HG03378 (cell line): ENCODE results near the gene NR1H2.
"Not testable (repeated sequence)": the region's sequence is repeated elsewhere in the genome, so short reads cannot be mapped to it uniquely, and the experiment has no call there.

Experiments
- ATAC-seq: cut with Tn5 transposase; IDR thresholded peaks from one replicate; pipeline ENCODE4 v1.9.1; 2021; ENCODE audit warnings: mild to moderate bottlenecking, moderate library complexity; ENCODE audit not compliant: unreplicated experiment

NR1H2 gene

DNA sequence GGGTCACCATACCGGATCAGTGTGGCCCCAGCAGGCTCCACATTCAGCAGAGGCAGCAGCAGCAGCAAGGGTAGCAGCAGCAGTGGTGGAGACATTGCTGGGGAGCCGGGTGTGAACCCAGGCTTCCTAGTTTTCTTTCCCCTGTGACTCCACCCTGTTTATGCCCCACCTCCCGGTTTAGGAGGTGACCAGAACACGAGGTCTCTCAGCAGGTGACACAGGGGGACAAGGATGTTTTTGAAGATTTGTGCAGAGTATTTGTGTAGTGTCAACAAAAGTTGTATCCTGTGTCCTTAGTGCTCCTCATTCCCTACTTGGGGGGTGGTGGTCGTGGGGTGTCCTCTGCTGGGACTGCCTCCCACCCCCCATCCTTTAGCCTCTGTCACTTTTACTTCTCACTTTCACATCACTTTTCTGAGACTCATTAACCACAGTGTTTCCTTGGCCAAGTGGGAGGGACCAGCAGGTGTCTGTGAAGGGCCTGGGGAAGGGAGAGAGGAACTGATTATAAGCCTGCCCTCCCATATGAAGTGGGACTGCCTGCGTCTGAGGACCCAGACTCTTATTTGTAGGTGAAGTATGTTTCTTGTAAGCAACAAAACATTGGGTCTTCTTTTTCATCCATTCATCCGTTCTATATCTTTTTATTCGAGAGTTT is 31.5 kb upstream of the NR1H2 start:
- peak; percentile 40 for ATAC-seq

DNA sequence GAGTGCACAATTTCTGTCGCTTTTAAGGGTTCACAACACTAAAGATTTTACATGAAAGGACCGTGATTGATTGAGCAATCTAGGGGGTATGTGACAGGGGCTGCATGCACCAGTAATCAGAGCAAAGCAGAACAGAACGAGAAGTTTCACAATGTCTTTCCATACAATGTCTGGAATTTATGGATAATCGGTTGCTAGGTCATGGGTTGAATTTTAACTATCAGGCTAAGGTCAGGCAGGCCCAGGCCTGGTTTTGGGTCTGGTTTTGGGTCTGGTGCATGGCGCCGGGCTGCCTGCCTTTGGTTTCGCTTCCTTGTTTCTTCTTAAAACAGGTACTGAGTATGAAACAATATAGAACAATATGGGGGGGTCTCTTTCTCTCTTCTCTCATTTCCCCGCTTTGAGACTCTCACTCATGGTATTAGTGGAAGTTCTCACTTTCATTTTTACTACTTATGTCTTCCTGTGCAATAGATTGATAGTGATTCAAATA is 29.1 kb upstream of the NR1H2 start:
- not testable (repeated sequence) for ATAC-seq

DNA sequence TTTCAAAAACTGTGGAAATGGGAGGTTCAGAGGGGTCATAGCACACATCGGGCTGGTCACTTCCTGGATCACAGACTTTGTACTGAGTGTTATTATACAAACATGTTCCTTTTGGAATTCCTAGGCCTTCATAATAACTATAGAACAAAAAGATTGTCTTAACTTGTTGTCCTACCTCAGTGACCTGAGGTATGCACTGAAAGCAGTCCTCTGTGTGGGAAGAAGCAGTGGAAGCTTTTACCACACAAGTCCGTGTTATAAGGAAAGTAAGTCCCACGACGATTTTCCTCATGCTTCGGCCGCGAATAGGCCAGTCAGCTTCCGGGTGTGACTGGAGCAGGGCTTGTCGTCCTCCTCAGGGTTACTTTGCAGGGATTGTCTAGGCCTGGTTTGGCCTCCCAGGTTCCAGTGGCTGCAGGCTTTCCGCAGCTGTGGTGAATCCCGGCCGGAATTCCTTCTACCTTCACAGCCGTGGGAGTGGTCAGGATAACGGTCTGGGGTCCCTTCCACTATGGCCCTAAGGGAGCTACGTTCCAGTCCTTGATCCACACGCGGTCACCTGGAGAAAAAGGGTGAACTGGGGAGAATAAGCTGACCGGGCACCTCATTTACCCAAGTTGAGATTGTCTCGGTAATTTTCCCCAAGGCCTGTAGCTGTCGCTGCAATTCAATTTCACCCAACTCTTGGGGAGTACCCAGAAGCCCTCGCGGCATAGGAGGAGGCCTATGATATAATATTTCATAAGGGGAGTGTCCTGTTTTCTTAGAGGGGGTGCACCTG is 26.8 kb upstream of the NR1H2 start:
- ATAC-seq: no peak

DNA sequence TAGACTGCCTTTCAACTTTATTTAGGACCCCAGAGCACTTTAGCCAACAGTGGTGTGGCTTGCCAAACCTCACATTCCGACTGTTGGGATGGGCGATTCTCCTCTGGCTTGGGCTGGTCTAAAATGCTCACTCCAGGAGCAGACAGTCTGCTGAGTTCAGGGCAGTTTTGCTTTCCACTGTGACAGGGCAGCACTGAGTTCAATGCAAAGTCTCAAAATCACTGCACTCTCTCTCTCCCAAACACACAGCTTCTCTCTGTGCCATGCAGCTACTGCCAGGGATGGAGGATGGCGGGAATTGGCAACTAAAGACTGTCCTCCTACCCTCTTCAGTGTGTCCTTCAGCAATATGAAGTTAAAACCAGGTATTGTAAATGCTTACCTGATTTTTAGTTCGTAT is 24.0 kb upstream of the NR1H2 start:
- ATAC-seq: no peak

DNA sequence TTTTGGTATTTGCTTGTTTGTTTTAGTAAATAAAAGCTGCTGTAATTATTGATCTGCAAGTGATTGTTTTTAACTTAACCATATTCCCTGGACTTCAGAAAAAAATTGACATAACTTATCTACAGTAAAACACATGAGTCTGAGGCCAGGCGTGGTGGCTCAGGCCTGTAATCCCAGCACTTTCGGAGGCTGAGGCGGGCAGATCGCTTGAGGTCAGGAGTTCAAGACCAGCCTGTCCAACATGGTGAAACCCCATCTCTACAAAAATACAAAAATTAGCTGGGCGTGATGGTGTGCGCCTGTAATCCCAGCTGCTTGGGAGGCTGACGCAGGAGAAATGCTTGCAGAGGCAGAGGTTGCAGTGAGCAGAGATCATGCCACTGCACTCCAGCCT is 22.8 kb upstream of the NR1H2 start:
- not testable (repeated sequence) for ATAC-seq

DNA sequence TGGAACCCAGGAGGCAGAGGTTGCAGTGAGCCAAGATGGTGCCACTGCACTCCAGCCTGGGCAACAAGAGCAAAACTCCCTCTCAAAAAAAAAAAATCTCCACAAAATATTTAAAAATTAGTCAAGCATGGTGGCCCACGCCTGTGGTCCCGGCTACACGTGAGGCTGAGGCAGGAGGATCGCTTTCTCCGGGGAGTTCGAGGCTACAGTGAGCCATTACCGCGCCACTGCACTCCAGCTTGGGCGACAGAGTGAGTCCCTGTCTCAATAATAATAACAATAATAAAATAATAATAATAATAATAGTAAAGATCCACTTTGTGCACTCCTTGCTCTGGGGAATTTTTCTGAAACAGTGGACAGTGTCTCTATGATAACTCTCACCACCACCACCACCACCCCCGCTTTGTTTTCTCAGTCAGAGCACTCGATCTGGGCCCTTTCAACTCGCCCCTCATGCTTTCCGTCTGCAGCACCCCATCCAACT is 19.5 kb upstream of the NR1H2 start:
- no peak for ATAC-seq

DNA sequence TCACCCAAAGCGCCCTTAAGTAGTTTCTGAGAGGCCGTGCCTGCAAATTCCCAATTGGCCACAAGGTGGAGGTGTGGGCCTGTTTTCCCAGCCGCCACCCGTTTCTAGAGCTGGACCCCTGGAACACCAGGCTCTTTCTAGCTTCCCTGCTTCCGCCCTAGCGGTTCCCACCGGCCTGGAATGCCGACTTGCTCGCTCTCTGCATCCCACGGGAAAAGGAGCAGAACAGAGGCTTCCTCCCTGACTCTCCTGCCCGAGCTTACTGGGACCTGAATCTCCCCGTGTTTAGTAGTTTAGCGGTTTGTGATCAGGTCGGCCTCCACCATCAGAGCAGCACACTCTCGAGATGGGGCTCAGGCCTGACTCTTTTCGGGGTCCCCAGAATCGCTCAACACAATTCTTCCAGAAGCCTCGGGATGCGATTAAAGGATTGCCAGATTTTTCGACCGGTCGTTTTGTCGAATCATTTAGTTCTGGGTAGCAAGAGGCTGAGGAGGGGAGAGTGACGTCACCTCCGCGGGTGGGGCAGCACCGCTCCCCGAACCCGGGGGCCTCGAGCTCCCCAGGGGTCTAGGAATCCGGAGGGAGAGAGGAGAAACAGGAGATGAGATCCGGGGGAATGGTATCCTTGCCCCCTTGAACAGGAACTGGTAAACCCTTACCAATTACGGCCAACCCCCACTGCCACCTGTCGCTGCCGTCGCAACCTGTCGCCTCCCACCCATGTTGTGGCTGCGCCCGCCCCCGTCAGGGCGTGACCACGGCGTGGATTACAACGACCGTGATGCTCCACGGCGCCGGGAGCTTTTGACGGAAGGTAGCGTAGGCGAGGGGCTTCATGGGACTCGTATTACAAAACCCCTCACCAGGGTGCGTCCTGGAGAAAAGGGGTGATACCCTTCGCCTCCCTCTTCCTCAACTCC is 18.8 kb upstream of the NR1H2 start:
- ATAC-seq: no peak

DNA sequence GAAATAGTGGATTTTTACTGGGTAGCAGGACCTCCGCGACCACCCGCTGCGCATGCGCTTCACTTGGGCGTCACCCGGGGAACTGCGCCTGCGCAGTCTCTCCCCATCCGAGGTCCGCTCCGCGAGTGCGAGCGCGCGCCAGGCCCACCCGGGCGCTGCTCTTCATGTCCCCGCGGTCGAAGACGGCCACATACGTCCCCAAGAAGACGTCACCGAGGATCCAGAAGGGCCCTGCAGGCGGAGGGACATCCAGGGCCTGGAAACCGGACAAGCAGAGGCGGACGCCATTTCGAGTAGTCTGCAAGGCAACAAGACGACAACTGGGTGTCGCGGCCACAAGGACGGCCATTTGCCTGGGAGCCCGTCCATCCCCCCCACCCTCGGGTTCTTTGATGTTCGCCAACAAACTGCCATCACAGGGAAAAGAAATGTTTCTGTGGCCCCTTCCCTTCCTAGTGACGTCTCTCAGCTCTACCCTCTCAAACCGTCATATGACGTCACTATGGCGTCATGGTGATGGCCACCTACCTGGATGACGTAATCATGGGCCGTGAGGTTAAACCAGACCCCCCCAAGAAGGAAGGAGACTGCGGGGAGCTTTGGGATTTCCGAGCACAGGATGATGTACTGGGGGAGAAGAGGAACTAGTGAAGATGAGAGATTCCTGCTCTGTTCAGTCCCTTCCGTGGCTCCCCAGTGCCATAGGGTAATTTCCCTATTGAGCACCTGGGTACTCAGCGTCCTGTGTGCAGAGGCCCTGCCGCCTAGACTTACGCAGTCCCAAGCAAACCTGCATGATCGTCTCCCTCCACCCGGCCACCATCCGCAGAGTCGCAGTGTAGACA is 17.6 kb upstream of the NR1H2 start:
- ATAC-seq: no peak

DNA sequence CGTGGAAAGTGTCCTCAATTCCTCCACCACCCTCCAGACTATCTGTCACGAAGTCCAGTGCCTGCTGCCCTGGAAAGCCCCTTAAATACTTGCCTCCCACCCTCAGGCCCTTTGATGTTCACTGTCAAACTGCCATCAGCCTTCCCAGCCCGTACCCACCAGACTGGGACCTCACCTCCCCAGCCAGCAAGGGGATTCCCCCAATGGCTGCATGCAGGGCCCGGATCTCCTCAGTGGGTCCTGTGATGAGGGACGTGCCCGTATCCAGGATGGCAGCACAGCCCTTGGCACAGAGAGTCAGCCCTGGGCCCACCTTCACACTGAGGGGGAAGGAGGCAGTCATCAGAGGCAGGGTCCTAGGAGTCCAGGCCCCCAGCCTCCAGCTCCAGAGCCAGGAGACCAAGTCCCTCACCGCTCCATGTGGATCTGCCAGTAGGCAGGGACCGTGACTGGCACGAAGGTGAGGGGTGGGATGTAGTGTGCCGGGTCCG is 16.9 kb upstream of the NR1H2 start:
- no peak for ATAC-seq

DNA sequence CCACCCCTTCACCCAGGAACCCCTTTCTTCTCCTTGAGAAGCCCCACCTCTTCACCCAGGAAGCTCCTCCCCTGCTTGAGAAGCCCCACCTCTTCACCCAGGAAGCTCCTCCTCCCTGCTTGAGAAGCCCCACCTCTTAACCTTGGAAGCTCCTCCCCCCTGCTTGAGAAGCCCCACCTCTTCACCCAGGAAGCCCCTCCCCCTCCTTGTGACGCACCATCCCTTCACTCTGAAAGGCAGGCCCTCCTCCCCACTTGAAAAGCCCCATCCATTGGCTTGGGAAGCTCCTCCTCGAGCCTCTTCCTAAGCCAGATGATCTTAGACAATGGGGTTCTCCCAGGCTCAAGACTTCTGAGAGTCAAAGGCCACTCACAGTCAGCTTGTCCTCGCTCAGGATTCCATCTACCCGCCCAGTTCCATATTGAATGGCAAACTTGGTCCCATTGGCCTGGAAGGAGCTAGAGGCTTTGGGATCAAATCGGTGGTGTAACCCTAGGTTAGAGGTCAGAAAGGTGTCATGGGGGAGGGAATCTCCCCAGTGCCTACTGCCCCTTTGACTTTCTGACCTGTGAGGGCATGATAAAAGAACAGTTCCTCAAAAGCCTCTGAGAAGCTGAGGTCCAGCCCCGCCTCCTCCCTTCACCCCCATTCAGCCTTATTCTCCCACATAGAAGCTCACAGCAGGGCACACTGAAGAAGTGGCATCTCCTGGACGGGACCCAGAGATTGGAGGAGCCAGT is 14.8 kb upstream of the NR1H2 start:
- ATAC-seq: no peak

DNA sequence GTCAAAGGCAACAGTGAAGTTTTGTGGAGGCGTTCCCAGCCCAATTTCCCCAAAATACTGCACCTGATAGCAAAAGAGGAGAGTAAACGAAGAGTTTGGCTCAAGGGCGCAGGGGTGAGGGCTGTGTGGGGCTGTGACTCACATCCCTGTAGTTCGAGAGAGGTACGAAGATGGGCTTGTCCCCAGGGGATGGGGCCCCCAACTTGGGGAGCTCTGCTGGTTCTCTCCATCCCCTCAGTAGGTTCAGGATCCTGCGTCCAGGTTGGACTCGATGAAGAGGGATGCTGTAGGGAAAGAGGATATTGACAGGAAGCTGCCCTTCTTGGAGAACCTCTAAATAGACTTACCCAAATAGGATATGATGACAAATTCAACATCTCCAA is 14.2 kb upstream of the NR1H2 start:
- ATAC-seq: no peak

DNA sequence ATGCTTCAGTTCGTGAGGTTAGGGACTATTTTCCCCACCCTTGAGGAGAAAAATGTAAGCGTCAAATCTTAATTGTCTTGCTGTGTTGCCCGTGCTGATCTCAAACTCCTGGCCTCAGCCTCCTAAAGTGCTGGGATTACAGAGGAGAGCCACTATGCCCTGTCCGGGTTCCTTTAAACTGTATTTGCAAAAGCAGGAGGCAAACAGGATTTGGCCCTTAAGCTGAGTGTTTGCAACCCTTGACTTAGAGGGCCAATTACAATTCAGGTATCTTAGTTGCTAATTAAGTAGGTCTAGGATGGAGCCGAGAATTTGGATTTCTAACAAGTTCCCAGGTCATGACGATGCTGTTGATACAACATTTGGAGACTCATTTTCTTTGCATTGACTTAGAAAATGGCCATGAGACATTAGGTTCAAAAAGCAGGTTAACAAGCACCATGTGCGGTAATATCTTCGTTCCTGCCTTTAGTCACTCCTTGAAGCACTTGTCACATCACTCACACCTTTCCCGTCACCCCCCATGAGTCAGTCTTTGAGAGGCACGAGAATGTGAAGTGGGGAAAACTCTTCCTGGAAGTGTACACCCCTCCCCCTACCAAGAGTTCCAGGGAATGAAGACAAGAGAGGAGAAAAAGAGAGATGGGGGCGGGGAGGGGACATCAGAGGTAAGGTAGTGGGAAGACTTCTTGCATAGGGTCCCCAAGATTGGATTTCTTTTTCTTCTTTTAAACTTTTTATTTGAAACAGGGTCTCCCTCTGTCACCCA is 13.4 kb upstream of the NR1H2 start:
- no peak for ATAC-seq

DNA sequence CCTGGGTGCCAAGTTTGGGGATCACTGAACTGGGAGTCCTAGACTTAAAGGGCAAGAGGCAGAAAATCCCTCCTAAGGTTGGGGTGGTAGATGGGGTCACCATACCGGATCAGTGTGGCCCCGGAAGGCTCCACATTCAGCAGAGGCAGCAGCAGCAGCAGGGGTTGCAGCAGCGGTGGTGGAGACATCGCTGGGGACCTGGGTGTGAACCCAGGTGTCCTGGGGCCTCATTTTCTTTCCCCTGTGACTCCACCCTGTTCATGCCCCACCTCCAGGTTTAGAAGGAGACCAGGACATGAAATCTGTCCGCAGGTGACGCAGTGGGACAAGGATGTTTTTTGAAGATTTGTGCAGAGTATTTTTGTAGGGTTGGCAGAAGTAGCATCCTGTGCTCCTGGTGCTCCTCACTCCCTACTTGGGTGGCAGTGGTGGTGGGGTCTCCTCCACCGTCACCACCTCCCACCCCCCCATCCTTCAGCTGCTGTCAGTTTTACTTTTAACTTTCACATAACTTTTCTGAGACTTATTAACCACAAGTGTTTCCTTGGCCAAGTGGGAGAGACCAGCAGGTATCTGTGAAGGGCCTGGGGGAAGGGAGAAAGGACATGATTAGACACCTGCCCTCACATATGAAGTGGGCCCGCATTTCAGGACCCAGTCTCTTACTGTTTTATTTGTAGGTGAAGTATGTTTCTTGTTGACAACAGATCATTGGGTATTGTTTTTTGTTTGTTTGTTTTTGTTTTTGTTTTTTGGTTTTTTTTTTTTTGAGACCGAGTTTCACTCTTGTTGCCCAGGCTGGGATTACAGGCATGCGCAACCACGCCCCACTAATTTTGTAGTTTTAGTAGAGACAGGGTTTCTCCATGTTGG is 10.6 kb upstream of the NR1H2 start, which contains the start of gene NAPSA:
NAPSA (minus strand) TSS at position 206 of the 873 bp plus-strand sequence; CDS start at position 188, 18 bp downstream.
- ATAC-seq: no peak

DNA sequence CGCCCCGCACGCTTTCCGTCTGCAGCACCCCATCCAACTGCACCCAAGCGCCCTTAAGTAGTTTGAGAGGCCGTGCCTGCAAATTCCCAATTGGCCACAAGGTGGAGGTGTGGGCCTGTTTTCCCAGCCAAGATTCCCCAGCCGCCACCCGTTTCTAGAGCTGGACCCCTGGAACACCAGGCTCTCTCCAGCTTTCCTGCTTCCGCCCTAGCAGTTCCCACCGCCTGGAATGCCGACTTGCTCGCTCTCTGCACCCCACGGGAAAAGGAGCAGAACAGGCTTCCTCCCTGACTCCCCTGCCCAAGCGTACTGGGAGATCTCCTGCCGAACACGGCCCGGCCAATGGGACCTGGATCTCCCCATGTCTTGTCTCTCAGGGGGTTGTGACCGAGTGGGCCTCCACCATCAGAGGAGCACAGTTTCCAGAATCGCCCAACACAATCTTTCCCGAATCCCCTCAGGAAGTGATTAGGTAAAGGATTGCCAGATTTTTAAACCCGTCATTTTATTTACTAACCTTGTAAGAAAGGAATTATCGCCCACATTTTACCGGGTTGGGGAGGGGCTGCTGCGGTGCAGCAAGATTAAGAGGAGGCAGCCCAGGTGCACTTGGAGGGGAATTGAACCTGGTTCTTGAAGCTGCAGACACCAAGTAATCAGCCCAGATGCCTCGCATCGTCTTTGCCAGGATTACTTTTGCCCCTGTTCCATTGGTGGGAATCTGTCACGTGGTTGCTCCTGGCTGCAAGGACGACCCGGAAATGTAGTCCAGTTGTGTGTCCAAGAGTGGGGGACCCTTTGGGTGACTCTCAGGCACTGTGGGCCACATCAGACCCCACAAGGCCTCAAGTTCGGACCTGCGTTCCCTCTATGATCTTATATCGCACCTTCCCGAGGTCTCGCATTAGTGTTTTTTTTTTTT is 7.3 kb upstream of the NR1H2 start:
- no peak for ATAC-seq

DNA sequence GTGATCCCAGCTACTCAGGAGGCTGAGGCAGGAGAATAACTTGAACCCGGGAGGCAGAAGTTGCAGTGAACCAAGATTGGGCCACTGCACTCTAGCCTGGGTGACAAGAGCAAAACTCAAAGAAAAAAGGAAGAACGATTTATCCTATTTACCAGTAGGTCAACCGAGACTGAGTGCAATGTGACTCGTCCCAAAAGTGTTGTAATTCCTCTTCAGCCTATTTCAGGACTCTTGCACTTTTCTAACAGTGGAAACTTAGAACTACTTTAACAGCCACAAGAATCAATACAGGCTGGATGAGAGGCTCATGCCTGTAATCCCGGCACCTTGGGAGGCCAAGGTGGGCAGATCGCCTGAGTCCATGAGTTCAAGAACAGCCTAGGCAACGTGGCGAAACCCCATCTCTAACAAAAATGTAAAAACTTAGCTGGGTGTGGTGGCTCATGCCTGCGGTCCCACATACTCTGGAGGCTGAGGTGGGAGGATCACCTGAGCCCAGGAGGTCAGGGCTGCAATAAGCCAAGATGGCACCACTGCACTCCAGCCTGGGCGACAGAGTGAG is 4.3 kb upstream of the NR1H2 start:
- ATAC-seq: no peak

DNA sequence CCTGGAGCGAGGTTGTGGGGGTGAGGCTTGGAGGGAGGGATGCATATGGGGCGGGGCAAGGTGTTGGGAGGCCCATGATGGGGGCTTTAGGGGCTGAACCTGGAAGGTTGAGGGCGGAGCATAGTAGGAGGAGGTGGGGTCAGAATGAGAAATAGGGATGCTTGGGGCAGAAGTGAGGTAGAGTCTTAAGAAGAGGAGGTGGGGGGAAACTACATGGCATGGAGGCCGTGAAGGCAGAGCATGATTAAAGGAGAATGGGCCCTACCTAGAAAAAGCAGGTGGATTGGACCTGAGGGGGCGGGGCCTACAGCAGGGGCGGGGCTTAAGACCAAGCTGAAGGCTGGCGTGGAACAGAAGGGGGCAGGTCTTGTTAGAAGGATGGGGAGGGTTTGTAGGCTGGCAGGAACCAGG is 799 bp downstream of the NR1H2 start:
- ATAC-seq: no peak
